ENCODE data around the gene SKI.

SKI gene

DNA sequence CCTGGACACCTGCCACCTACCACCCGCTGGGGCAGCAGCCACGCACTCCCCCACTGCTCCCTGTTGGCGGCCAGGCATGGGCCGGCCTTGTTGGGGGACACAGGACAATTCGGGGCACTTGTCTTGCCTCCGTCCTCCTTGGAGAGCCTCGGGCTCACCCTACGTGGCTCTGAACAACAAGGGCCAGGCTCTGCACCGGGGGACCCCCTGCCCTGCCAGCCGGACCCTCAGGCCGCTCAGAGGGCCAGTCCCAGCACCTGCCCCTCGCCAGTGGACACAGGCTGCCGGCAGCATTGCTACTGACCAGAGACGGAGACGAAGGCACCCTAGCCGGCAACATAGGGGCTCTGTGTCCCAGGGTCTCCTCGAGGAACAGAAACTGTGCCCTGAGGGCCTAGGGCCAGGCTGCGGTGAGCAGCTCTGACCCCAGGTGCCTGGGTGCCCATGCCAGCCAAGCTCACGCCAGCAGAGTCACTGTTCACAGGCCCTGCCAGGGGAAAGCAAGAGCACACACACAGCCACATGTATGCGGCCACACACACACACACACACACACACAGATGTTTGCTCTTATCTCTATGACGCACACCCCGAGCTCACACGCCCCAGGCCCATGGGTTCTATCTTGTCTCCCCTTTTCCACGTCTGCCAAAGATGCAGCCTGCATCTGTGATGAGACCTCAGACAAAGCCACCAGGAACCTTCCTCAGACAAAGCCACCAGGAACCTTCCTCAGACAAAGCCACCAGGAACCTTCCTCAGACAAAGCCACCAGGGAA lies 117.4 kb downstream of the SKI start:
- DNase-seq (ENCODE audit: insufficient read length, low spot score) (no peak), FAIRE-seq (no peak)

- FAIRE-seq (no peak), DNase-seq (ENCODE audit: insufficient read length, low spot score) (no peak)
These were observed 118.7 kb downstream of the SKI start for GRCh38 chr1:2346691-2347408.

DNA sequence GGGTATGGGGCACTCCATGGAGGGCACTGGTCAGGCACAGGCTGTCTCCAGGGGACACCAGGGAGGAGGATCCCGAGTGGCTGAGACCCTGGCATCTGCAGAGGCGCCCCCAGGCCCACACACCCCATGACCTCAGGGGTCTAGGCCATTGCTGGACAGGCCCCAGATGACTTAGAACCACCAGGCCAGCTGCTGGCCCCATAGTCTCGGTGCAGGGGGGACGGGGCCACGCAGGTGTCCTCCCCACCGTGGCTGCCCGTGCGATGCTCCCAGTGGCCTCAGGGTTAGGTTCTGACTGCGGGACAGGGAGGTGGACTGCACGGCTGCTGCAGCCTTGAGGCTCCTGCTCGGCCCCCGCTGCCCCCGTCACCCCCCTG lies 119.3 kb downstream of the SKI start:
- no peak for DNase-seq (ENCODE audit: insufficient read length, low spot score)
- FAIRE-seq = no peak

- DNase-seq (ENCODE audit: insufficient read length, low spot score) = no peak
- FAIRE-seq = no peak
These were observed 119.8 kb downstream of the SKI start for GRCh38 chr1:2347896-2348295.

- peak; percentile 67 for FAIRE-seq
- DNase-seq (ENCODE audit: insufficient read length, low spot score) = no peak
These were observed 120.5 kb downstream of the SKI start for GRCh38 chr1:2348346-2349325.

DNA sequence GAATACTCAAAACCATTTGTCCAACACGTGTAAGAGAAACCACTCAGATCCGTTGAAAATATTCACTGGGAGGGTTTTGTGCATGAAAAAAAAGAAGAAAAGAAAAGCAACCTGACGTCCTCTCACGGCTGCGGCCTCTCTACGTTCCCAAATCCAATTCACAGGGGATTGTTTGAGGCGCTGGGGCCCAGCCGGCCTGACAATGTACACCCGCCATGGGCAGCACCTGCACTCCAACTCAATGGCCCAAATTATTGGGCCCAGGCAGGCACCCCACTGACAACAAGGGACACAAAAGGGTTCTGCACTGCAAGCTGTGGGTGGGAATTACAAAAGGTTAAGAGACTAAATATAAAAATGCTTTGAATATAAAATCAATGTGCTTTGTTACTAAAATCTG lies 121.7 kb downstream of the SKI start:
- no peak for DNase-seq (ENCODE audit: insufficient read length, low spot score)
- FAIRE-seq = no peak

DNA sequence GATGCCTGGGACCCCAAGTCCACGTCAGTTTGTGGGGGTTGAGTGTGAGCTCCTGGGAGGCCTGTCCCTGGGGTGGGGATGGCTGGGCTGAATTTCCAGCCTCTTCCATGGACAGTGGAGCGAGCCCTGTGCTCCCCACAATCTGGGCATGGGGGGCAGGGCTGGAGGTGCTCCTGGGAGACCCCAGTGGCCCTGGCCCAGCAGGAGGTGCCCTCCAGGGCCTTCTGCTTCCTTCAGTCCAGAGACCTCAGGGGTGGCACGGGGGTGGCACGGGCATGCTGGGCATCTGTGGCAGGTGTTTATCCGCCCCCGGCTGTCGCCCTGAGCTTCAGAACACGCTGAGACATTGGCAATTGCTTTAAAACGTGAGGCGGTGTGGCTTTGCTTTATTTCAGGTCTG lies 122.4 kb downstream of the SKI start:
- FAIRE-seq (no peak), DNase-seq (ENCODE audit: insufficient read length, low spot score) (no peak)

DNA sequence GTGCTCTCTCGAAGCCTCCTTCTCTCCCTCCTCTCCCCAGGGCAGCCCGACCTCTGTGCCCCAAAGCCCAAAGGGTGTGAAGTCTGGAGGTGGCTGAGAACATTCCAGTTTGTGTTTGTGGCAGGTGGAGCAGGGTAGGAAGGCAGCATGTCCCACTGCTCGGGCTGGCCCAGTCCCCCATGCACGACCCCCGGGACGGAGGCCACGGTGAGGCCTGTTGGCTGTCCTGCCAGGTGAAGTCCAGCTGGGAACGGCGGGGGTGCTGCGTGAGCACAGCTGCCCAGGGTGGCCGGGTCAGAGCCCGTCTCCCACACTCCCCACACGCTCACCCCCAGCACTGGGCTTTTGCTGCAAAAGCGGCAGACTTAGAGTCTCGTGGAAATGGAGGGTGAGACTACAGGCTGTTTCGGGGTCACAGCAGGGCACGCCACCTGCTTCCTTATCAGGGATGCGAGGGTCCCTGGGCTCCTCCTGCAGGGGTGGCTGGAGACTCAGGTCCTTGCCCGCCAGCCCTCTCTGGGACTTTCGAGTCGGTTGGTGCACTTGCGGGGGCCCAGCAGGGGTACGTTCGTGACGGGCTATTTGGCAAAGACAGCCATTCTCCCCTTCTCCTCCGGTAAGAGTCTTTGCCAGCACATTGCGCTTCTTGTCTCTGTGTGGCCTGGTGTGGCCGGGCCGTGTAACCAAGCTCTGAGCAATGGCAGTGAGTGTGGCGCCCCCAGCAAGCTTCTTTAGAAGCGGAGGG lies 123.0 kb downstream of the SKI start:
- no peak for FAIRE-seq
- no peak for DNase-seq (ENCODE audit: insufficient read length, low spot score)

- no peak for DNase-seq (ENCODE audit: insufficient read length, low spot score)
- no peak for FAIRE-seq
These were observed 123.6 kb downstream of the SKI start for GRCh38 chr1:2351723-2352122.

DNA sequence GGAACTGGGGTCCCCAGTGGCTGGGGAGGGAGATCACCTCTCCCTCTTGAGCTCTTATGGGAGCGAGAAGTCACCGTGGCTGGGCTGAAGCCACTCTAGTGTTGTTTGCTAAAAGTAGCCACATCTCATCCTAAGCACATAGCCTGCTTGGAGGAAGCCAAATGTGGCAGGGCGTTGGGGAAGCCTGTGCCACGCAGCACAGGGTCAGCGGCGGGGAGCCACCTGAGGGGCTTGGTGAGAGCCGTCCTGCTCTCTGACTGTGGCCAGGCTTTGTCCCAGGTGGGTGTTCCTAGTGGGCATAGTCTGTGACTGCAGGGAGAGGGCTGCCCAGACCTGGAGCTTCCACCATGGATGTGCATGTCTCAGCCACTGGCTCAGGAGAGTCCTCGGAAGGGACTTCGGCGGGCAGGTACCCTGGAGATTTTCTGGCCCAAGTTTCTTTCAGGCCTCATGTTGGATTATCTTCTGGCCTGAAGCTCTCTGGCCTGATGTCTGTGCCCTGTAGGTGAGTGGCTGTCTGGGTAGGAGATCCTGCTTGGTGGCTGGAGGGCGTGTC lies 124.3 kb downstream of the SKI start:
- FAIRE-seq = no peak

GRCh38 chr1:2352897-2353550 lies 124.9 kb downstream of the SKI start:
- FAIRE-seq = no peak
- DNase-seq (ENCODE audit: insufficient read length, low spot score) = no peak

More for the DNA sequence above, 124.3 kb downstream of the SKI start:
- DNase-seq (ENCODE audit: insufficient read length, low spot score) = no peak

DNA sequence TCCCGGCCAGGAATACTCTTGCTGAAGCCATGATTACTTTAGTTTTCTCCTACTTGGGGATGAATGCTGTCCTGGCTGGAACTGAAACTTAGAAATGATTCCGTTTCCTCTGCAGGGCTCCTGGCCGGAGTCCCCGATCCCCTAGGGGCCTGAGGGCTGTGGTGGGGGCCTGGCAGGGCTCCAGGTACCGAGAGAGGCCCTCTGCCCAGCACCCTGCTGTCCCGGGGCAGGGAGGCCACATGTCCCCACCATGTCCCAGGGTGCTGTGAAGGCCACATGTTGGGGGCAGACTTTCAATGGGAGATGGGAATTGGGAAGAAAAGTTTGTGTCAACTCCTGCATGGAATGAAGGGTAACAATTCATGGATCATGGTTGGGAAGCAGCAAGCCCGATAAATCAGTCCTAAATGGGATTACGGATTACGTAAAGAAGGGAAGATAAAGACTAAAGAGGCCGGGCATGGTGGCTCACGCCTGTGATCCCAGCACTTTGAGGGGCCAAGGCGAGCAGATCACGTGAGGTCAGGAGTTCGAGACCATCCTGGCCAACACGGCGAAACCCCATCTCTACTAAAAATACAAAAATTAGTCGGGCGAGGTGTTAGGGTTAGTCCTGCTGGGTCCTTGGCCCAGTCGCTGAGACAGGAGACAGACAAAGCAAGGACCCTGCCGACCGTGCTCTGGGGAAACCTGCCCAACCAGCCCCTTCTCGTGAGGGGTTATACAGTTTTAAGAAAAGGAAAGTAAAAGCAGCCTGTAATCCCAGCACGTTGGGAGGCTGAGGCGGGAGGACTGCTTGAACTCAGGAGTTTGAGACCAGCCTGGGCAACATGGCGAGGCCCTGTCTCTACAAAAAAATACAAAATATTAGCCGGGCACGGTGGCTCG lies 125.7 kb downstream of the SKI start:
- FAIRE-seq = no peak
- no peak for DNase-seq (ENCODE audit: insufficient read length, low spot score)

DNA sequence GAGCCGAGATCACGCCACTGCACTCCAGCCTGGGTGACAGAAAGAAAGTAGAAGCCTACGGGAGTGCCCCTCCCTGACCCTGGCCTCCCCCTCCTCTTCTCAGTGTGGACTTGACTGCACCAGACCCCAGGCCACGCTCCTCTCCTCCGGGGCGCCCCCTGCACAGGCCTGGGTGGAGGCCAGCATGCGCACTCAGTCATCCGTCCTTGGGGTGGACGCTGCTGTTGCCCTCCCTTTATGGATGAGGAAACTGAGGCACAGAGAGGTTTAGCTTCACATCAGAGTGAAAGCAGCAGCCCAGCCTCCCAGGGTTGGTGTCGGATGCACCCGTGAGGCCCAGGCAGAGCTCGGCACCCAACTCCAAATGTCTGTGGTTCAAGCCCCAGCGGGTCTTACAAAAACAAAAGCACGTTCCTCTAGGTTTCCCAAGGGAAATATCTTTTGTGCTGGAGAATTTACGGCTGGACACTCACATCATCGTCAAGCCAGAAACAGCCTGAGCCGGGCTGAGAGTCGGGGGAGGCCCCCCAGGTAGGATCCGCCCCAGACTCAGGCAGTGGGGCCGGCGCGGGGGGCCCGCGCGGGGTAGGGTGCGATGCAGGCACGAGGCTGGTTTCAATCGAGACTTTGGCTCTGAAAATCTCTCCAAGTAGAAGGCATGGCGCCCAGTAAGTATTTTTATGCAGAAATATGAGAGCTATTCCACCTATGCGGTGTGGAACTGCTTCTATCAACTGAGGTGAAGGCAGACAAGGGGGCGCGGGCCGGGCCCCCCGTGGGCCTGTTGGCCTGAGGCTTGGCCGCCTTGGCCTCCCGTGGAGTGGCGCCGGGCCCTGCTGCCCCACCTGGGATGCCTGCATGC lies 126.6 kb downstream of the SKI start:
- DNase-seq (ENCODE audit: insufficient read length, low spot score) = no peak
- no peak for FAIRE-seq

GRCh38 chr1:2355373-2356261 lies 127.5 kb downstream of the SKI start:
- DNase-seq (ENCODE audit: insufficient read length, low spot score) = no peak

DNA sequence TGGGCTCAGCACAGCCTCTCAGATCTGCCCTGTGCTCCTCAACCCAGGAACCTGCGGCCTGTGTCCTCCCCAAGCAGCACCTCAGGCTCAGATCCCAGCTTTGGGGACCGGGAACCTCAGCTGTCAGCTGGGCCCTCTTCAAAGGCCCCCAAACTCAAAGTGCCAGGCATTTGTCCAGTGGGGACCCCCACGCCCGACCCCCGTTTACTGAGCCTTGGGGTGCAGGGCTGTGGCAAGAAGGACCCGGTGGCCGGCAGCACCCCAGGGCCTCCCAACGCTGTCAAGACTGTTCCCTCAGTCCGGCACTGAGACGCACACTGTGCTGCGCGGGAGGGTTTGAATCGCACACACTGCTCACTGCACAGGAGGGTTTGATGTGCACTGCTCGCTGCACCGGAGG lies 128.3 kb downstream of the SKI start:
- DNase-seq (ENCODE audit: insufficient read length, low spot score) = no peak
- no peak for FAIRE-seq

More at GRCh38 chr1:2355373-2356261, 127.5 kb downstream of the SKI start:
- no peak for FAIRE-seq

GRCh38 chr1:2356911-2357845 lies 129.1 kb downstream of the SKI start:
- DNase-seq (ENCODE audit: insufficient read length, low spot score) (no peak), FAIRE-seq (no peak)
